Ovary (tissue), 3 donors: ENCODE results near the gene CARS2.
"Not testable (repeated sequence)": the region's sequence is repeated elsewhere in the genome, so short reads cannot be mapped to it uniquely, and the experiment has no call there.

Experiments
- EP300 ChIP-seq: sonication (generic); formaldehyde crosslinking; IDR thresholded peaks from one replicate; pipeline ENCODE4 v1.6.1; 2017; ENCODE audit warnings: antibody characterized with exemption
- POLR2A ChIP-seq: fragments of 450-650 bp; IDR thresholded peaks from one replicate; pipeline ENCODE4 v1.6.1; 2017; ENCODE audit warnings: antibody characterized with exemption, mild to moderate bottlenecking, moderate library complexity
- TF ChIP-seq, protein P1 (sequence below), 3 donors: fragments of 450-650 bp in 2 of 3; fragments of 200-600 bp in 1 of 3; IDR thresholded peaks; one replicate each; pipeline versions ENCODE4 v1.5.1 to v1.8.0; 2016 to 2022; ENCODE audit warnings: antibody characterized with exemption in 3 of 3, mild to moderate bottlenecking in 1 of 3
- donor health status: DM: no; HTN: no; CAD: no.

DNA sequence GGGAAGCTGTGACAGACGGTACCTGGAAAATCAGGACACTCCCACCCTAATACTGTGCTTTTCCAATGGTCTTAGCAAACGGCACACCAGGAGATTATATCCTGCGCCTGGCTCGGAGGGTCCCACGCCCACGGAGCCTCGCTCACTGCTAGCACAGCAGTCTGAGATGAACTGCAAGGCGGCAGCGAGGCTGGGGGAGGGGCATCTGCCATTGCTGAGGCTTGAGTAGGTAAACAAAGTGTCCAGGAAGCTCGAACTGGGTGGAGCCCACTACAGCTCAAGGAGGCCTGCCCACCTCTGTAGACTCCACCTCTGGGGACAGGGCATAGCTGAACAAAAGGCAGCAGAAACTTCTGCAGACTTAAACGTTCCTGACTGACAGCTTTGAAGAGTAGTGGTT is 36.1 kb downstream of the CARS2 start:
- TF ChIP-seq, protein P1, sequence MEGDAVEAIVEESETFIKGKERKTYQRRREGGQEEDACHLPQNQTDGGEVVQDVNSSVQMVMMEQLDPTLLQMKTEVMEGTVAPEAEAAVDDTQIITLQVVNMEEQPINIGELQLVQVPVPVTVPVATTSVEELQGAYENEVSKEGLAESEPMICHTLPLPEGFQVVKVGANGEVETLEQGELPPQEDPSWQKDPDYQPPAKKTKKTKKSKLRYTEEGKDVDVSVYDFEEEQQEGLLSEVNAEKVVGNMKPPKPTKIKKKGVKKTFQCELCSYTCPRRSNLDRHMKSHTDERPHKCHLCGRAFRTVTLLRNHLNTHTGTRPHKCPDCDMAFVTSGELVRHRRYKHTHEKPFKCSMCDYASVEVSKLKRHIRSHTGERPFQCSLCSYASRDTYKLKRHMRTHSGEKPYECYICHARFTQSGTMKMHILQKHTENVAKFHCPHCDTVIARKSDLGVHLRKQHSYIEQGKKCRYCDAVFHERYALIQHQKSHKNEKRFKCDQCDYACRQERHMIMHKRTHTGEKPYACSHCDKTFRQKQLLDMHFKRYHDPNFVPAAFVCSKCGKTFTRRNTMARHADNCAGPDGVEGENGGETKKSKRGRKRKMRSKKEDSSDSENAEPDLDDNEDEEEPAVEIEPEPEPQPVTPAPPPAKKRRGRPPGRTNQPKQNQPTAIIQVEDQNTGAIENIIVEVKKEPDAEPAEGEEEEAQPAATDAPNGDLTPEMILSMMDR (IDR thresholded peaks at IDR 0.05) = not testable (repeated sequence)
- TF ChIP-seq POLR2A, EP300: not testable (repeated sequence)
